MM.1S (cell line): ENCODE measurements around the gene PRKCE.

Experiments used
- CTCF ChIP-seq: fragments of 300-600 bp; sonication (generic); IDR thresholded peaks from 2 replicates; pipeline ENCODE4 v1.5.1; 2016; ENCODE audit warnings: antibody characterized with exemption, low read length, mixed read lengths
- EZH2 ChIP-seq: fragments of 300-600 bp; sonication (generic); optimal IDR thresholded peaks from 2 replicates; pipeline ENCODE3; 2017; ENCODE audit warnings: low read depth, mild to moderate bottlenecking, antibody characterized with exemption, low read length, mixed read lengths
- EZH2phosphoT487 ChIP-seq: fragments of 300-600 bp; sonication (generic); IDR thresholded peaks from 2 replicates; pipeline ENCODE4 v1.6.1; 2018; ENCODE audit warnings: antibody characterized with exemption, low read length

DNA sequence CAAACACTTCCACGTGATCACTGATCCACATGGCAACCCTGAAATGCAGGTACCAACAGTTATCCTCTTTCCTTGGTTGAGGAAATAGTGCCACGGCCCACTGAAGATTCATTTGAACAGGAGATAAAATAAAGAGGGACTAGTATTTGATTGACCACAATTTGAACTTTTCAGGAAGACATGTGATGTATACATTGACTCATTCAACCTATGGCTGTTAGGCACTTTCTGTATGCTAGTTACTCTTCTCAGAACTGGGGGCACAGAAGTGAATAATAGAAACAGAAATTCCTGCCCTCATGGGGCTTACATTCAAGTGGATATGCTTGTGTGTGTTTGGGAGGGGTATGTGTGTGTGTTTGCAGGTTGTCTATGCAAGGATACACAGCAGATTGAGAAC lies 199.6 kb downstream of the PRKCE start:
- TF ChIP-seq EZH2 = no peak
- TF ChIP-seq CTCF = no peak
- TF ChIP-seq EZH2phosphoT487 = no peak
